ENCODE results near the gene MACROD2.

MACROD2 gene

DNA sequence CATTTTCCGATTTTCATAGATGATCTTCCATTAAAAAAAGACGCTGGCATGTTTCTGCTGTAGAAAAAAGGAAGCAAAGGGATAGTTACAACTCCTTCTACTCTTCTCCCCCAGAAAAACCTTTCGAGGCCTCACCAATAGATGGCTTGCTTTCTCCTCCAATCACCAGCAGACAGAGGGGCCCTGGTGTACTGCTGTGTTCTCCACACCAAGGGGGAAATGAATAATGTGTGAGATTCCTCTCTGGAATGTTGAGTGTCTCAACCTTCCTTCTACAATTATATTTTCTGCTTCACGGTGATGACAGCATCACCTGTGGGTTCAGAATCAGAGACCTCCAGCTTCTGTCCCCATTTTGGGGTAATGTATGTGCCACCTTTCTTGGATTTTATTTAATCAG is 527.8 kb downstream of the MACROD2 start (continued):
- TF ChIP-seq KLF17 (tag by site-specific recombination; IDR thresholded peaks at IDR 0.05): no peak
- TF ChIP-seq ZNF416 (tag by site-specific recombination; IDR thresholded peaks at IDR 0.05): no peak
- TF ChIP-seq SCRT1 (tag by site-specific recombination; IDR thresholded peaks at IDR 0.05; ENCODE audit: borderline replicate concordance): no peak
- TF ChIP-seq GLIS1 (tag by site-specific recombination; IDR thresholded peaks at IDR 0.05): no peak
- no peak for TF ChIP-seq KLF7 (tag by site-specific recombination; IDR thresholded peaks at IDR 0.05; ENCODE audit: borderline replicate concordance)
- no peak for TF ChIP-seq OSR2 (tag by site-specific recombination; IDR thresholded peaks at IDR 0.05)
- no peak for TF ChIP-seq ZNF677 (tag by site-specific recombination; IDR thresholded peaks at IDR 0.05)
- TF ChIP-seq PRDM6 (tag by site-specific recombination; IDR thresholded peaks at IDR 0.05): no peak
- TF ChIP-seq ZBTB21 (tag by site-specific recombination; IDR thresholded peaks at IDR 0.05): no peak

GRCh38 chr20:14525426-14525825 is 530.1 kb downstream of the MACROD2 start:
- H3K27ac ChIP-seq (ENCODE audit: extremely low read depth, low read depth, low read length): no peak overlapping the region
- ChIA-PET POLR2A (no interaction called here), CTCF (no interaction called here)
- H3K36me3 ChIP-seq (ENCODE audit: control insufficient read depth in 2 of 2, insufficient read depth in 1 of 2, low read length in 2 of 2): no peaks in the 10 kb centered on the region
- H3K4me1 ChIP-seq (ENCODE audit: control insufficient read depth, insufficient read depth, low read length): no peaks in the 10 kb centered on the region
- H3K4me3 ChIP-seq (ENCODE audit: low read depth, low read length): no peak overlapping the region
- no peaks in the 10 kb centered on the region for H3K9me3 ChIP-seq (ENCODE audit: control insufficient read depth, insufficient read depth, low read depth, low read length)
- TF ChIP-seq, protein P1, sequence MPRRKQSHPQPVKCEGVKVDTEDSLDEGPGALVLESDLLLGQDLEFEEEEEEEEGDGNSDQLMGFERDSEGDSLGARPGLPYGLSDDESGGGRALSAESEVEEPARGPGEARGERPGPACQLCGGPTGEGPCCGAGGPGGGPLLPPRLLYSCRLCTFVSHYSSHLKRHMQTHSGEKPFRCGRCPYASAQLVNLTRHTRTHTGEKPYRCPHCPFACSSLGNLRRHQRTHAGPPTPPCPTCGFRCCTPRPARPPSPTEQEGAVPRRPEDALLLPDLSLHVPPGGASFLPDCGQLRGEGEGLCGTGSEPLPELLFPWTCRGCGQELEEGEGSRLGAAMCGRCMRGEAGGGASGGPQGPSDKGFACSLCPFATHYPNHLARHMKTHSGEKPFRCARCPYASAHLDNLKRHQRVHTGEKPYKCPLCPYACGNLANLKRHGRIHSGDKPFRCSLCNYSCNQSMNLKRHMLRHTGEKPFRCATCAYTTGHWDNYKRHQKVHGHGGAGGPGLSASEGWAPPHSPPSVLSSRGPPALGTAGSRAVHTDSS (tag by site-specific recombination; IDR thresholded peaks at IDR 0.05): no peak
- TF ChIP-seq, protein P2, sequence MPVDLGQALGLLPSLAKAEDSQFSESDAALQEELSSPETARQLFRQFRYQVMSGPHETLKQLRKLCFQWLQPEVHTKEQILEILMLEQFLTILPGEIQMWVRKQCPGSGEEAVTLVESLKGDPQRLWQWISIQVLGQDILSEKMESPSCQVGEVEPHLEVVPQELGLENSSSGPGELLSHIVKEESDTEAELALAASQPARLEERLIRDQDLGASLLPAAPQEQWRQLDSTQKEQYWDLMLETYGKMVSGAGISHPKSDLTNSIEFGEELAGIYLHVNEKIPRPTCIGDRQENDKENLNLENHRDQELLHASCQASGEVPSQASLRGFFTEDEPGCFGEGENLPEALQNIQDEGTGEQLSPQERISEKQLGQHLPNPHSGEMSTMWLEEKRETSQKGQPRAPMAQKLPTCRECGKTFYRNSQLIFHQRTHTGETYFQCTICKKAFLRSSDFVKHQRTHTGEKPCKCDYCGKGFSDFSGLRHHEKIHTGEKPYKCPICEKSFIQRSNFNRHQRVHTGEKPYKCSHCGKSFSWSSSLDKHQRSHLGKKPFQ (tag by site-specific recombination; IDR thresholded peaks at IDR 0.05): no peak
- no peak for TF ChIP-seq GLIS2 (tag by site-specific recombination; IDR thresholded peaks at IDR 0.05)
- no peak for TF ChIP-seq MZF1 (tag by site-specific recombination; IDR thresholded peaks at IDR 0.05; ENCODE audit: borderline replicate concordance)
- TF ChIP-seq ZNF169 (tag by site-specific recombination; IDR thresholded peaks at IDR 0.05): no peak
- no peak for TF ChIP-seq ZNF544 (tag by site-specific recombination; IDR thresholded peaks at IDR 0.05)
- no peak for TF ChIP-seq PRDM2 (tag by site-specific recombination; IDR thresholded peaks at IDR 0.05; ENCODE audit: borderline replicate concordance)
- TF ChIP-seq ZNF341 (tag by site-specific recombination; IDR thresholded peaks at IDR 0.05; ENCODE audit: low read depth): no peak
- no peak for TF ChIP-seq ZNF266 (tag by site-specific recombination; IDR thresholded peaks at IDR 0.05; ENCODE audit: low read depth)
- TF ChIP-seq, protein P3, sequence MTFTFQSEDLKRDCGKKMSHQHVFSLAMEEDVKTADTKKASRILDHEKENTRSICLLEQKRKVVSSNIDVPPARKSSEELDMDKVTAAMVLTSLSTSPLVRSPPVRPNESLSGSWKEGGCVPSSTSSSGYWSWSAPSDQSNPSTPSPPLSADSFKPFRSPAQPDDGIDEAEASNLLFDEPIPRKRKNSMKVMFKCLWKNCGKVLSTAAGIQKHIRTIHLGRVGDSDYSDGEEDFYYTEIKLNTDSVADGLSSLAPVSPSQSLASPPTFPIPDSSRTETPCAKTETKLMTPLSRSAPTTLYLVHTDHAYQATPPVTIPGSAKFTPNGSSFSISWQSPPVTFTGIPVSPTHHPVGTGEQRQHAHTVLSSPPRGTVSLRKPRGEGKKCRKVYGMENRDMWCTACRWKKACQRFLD (tag by site-specific recombination; IDR thresholded peaks at IDR 0.05): no peak
- no peak for TF ChIP-seq ZNF16 (tag by site-specific recombination; IDR thresholded peaks at IDR 0.05; ENCODE audit: low read depth)
- TF ChIP-seq ZNF830 (tag by site-specific recombination; IDR thresholded peaks at IDR 0.05; ENCODE audit: low read depth): no peak
- TF ChIP-seq ZNF626 (tag by site-specific recombination; IDR thresholded peaks at IDR 0.05): no peak
- TF ChIP-seq ZNF558 (tag by site-specific recombination; IDR thresholded peaks at IDR 0.05): no peak
- TF ChIP-seq ZNF19 (tag by site-specific recombination; IDR thresholded peaks at IDR 0.05; ENCODE audit: low read depth): no peak
- no peak for TF ChIP-seq ZFP3 (tag by site-specific recombination; IDR thresholded peaks at IDR 0.05; ENCODE audit: low read depth)
